ENCODE measurements around the gene RNF112.

The RNF112 gene

DNA sequence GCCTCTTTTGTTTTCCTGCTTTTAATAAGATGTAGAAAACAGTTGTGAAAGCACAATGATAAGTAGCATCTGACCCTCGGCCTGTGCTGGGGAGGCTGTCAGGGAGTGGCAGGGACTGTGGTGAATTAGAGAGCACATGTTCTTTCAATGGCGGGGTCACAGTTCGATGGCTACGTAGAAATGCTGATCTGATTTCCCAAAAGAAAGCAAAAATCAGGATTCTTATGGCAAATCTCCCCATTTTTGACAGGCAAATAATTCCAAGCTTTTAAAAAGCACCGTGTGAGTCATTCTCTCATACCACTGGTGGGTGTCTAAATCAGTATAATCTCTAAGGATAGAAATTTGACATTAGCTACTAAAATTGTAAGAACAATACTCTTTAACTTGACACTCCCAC is 36.9 kb upstream of the RNF112 start:
- no peak for DNase-seq (ENCODE audit: low spot score)

DNA sequence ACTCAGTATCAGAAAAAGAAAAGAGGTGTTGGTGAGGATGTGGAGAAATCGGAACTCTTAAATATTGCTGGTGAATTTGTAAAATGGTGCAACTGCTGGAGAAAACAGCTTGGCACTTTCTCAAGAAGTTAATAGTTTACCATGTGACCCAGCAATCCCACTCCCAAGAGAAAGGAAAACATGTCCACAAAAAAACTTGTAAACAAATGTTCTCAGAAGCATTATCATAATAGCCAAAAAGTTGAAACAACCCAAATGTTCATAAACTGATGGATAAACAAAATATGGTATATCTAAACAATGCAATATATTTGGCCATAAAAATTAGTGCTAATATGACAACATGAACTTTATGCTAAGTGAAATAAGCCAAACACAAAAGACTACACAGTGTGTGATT is 35.3 kb upstream of the RNF112 start:
- no peak for DNase-seq (ENCODE audit: low spot score)

DNA sequence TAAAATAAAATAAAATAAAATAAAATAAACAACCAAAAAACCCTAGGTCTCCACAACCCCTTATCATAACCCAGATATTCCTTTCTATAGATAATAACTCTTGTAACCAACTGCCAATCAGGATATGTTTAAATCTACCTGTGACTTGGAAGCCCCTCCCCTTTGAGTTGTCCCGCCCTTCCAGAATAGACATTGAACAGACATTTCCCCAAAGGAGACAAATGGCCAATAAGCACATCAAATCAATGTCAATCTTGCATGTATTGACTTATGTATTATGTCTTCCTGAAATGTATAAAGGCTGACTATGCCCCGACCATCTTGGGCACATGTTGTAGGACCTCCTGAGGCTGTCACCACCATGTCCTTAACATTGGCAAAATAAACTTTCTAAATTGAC is 34.2 kb upstream of the RNF112 start:
- DNase-seq (ENCODE audit: low spot score): no peak

DNA sequence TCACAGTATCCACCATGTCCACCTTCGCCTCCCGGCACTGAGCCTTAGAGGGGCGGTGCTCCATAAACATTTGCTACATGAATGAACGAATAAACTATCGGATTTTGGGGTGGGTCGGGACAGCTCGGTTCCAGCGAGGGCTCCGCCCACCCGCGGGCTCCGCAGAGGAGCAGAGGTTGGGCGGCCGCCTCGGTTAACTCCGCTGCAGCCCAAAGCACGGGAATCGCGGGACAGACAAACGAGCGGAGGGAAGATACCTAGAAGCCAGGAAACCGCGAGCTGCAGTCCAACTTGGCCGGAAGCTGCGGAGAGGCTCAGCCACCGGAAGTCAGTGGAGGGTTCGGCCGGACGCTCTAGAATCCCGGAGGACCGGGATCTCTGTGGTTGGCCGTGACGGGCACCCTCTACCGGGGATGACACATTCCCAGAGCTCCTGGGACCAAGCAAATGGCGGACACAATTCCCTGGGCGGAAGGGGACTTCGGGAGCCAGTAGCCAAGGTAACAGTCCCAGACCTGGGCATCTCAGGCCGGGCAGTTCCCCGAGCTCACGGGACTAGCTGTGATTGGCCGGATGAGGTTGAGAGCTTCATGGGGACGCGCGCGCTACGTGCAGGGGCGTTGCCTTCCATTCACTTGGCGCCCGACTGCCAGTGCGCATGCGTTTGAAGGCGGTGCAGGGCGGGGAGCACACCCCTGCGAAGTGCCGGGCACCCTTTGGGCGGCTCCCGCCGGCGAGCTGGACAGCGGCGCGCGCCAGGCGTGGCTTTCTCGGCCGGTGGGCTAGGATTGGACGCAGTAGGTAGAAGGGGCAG is 33.2 kb upstream of the RNF112 start:
- peak; percentile 99 for DNase-seq (ENCODE audit: low spot score)

DNA sequence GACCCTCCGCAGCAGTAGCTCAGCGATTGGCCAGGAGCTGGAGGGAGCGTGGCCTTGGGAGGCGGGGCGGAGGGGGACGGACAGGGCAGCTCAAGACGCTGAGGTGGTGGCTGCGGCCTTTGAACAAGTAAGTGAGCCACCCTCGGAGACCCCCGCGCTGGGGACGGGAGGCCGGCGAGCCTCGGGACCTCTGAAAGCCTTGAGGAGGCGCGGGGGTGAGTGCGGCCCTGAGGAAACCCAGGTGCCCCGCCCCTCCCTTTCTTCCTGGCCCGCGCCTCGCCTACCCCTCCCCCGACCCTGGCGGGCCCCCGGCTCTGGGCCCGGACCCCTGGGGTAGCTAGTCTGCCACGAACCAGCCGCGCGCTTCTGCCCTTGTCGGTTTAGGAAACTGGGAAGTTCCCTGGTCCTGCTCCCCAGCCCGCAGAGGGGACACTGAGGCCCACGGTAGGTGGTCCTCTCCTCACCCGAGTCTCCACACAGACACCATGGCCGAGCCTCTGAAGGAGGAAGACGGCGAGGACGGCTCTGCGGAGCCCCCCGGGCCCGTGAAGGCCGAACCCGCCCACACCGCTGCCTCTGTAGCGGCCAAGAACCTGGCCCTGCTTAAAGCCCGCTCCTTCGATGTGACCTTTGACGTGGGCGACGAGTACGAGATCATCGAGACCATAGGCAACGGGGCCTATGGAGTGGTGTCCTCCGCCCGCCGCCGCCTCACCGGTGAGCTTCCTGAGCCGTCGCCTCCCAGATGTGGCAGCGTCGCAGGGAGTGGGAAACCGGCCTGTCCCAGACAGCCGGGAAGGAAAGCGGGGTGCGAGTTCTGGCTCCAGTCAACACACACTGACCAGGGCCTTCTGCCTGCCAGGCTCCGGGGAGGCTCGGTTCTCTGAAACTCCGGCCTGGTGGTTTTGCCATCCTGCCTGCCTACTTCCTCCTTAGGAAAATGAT is 32.3 kb upstream of the RNF112 start, which contains the start of gene MAPK7:
Gene MAPK7, plus strand, starts transcription at position 83 of the 945 bp plus-strand sequence. Its CDS starts 403 bp downstream, at position 486.
- DNase-seq (ENCODE audit: low spot score): no peak

DNA sequence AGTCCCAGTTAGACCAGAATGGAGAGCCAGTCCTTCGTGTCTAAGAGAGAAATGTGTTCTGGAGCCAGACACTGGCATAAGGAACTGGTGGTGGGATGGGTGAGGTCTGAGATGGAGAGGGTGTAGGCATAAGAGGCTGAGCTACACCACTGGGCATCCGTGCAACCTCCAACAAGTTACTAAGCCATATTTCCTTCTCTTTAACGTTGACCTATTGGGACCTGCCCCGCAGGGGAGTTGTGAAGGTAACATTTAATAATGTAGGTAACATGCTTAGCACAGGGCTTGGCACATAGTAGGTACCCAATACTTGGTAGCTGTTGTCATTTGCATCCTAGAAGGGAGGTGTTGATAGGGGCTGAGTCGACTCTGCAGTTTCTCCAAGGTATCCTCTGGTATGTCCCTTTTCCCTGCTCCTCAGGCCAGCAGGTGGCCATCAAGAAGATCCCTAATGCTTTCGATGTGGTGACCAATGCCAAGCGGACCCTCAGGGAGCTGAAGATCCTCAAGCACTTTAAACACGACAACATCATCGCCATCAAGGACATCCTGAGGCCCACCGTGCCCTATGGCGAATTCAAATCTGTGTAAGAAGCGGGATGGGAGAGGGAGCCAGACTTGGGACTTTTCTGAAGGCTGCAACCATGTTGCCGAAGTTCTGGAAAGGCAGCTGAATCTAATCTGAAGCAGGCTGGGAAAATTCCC is 31.5 kb upstream of the RNF112 start:
- DNase-seq (ENCODE audit: low spot score): no peak

DNA sequence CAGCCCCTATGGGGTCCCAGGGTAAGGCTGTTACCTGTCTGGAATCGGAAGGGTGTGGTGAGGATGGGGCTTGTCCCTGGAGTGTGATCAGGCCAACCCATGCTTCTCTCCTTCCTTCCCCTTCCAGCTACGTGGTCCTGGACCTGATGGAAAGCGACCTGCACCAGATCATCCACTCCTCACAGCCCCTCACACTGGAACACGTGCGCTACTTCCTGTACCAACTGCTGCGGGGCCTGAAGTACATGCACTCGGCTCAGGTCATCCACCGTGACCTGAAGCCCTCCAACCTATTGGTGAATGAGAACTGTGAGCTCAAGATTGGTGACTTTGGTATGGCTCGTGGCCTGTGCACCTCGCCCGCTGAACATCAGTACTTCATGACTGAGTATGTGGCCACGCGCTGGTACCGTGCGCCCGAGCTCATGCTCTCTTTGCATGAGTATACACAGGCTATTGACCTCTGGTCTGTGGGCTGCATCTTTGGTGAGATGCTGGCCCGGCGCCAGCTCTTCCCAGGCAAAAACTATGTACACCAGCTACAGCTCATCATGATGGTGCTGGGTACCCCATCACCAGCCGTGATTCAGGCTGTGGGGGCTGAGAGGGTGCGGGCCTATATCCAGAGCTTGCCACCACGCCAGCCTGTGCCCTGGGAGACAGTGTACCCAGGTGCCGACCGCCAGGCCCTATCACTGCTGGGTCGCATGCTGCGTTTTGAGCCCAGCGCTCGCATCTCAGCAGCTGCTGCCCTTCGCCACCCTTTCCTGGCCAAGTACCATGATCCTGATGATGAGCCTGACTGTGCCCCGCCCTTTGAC is 30.3 kb upstream of the RNF112 start:
- DNase-seq (ENCODE audit: low spot score): no peak

DNA sequence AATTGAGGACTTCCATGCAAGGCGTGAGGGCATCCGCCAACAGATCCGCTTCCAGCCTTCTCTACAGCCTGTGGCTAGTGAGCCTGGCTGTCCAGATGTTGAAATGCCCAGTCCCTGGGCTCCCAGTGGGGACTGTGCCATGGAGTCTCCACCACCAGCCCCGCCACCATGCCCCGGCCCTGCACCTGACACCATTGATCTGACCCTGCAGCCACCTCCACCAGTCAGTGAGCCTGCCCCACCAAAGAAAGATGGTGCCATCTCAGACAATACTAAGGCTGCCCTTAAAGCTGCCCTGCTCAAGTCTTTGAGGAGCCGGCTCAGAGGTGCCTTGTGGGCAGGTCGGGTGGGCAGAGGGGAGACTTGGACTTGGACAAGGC is 29.7 kb upstream of the RNF112 start:
- no peak for DNase-seq (ENCODE audit: low spot score)

DNA sequence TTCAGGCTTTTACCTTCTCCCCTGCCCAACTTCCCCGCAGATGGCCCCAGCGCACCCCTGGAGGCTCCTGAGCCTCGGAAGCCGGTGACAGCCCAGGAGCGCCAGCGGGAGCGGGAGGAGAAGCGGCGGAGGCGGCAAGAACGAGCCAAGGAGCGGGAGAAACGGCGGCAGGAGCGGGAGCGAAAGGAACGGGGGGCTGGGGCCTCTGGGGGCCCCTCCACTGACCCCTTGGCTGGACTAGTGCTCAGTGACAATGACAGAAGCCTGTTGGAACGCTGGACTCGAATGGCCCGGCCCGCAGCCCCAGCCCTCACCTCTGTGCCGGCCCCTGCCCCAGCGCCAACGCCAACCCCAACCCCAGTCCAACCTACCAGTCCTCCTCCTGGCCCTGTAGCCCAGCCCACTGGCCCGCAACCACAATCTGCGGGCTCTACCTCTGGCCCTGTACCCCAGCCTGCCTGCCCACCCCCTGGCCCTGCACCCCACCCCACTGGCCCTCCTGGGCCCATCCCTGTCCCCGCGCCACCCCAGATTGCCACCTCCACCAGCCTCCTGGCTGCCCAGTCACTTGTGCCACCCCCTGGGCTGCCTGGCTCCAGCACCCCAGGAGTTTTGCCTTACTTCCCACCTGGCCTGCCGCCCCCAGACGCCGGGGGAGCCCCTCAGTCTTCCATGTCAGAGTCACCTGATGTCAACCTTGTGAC is 29.1 kb upstream of the RNF112 start:
- DNase-seq (ENCODE audit: low spot score): no peak

DNA sequence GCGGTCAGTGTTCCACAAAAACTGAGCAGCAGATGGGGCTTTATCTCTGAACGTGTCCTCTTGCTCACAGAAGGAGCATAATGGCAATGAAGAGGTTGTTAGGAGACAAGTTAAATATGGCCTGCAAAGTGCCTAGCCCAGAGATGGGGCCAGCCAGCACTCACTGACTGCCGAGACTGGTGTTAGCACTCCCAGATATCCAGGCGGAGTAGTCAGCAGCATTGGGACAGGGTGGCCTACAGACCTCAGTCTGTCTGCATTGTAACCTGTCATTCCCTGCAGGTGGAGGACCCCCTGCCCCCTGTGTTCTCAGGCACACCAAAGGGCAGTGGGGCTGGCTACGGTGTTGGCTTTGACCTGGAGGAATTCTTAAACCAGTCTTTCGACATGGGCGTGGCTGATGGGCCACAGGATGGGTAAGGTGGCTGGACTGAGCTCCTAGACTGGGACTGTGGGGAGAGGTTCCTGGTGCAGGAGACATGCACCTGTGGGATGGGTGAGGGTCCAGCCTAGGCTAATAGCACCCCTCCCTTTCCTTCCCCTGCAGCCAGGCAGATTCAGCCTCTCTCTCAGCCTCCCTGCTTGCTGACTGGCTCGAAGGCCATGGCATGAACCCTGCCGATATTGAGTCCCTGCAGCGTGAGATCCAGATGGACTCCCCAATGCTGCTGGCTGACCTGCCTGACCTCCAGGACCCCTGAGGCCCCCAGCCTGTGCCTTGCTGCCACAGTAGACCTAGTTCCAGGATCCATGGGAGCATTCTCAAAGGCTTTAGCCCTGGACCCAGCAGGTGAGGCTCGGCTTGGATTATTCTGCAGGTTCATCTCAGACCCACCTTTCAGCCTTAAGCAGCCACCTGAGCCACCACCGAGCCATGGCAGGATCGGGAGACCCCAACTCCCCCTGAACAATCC is 28.2 kb upstream of the RNF112 start:
- no peak for DNase-seq (ENCODE audit: low spot score)

DNA sequence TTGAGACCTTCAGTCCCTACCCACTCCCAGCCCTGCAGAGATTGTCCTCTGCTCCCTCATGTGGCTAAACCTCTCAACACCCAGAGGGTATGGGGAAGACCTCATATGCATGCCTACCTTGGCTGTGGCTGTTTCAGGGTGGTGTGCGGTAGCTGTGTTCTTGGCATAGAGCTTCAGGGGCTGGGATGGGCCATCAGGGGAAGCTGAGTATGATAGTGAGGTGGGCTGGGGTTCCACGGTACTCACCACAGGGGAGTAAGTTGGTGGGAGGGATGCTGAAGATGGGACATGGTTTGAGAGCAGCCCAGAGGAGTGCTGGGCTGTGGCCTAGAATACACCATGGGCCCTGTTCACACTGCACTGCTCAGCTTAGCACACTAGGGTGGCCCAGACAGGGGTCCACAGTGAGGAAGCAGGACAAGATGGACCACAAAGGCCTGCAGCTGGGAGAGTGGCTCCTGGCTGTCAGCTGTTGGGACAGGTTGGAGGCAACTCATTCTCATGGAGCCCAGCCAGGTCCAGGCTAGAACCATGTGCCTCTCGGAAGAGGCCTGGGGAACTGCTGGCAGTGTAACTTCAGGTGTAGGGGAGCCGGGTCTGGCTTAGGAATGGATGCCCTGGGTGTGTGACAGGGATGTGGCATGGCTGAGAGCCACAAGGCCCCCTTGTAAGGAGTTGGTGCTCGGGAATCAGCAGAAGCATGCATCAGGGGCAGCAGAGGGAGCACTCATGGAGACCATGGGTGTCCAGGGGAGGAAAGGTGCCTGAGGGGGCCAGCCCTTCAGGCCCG is 27.2 kb upstream of the RNF112 start:
- DNase-seq (ENCODE audit: low spot score): peak; percentile 29

DNA sequence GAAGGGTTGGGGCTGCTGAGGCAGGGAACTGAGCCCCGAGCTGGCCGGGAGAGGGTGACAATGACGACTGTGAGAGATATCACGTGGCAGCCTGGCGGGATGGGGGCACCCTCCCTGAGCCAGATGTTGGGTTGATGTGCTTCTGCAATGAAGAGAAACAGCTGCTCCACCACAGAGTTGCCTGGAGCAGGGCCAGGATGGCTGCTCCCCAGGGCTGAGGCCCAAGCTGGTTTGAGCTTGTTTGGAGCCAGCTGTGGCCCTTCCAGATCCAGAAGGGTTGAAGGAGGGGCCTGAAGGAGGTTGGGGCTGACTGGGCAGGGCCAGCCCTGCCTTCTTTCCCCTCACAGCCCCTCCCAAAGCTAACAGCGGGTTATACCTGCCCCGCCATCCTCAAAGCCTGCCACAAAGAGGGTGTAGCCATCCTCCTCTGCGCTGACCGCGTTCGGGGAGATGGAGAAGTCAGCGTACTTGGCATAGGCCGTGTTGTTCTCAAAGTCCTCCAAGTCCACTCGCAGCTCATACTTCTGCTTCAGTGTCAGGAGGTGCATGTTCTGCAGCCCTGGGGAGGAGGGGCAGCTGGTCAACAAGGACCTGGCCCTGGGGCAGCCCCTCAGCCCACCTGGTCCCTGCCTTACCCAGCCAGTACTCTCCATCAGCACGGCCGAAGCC is 26.2 kb upstream of the RNF112 start:
- DNase-seq (ENCODE audit: low spot score): peak; percentile 77

DNA sequence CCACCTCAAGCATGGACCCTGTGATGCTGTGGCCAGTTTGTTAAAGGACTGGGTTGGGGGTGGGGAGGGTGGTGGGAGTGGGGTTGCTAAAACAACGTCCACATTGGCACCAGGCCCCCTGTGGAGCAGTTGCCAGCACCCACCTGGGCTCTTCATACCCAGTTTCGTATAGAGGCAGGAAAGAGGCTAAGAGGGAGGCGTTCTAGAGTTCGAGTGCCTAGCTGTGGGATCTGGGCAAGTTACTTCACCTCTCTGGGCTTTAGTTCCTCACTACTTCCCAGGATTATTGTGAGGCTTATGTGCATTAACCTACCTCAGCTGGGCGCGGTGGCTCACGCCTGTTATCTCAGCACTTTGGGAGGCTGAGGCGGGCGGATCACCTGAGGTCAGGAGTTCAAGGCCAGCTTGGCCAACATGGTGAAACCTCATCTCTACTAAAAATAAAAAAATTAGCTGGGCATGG is 25.5 kb upstream of the RNF112 start:
- DNase-seq (ENCODE audit: low spot score): no peak

DNA sequence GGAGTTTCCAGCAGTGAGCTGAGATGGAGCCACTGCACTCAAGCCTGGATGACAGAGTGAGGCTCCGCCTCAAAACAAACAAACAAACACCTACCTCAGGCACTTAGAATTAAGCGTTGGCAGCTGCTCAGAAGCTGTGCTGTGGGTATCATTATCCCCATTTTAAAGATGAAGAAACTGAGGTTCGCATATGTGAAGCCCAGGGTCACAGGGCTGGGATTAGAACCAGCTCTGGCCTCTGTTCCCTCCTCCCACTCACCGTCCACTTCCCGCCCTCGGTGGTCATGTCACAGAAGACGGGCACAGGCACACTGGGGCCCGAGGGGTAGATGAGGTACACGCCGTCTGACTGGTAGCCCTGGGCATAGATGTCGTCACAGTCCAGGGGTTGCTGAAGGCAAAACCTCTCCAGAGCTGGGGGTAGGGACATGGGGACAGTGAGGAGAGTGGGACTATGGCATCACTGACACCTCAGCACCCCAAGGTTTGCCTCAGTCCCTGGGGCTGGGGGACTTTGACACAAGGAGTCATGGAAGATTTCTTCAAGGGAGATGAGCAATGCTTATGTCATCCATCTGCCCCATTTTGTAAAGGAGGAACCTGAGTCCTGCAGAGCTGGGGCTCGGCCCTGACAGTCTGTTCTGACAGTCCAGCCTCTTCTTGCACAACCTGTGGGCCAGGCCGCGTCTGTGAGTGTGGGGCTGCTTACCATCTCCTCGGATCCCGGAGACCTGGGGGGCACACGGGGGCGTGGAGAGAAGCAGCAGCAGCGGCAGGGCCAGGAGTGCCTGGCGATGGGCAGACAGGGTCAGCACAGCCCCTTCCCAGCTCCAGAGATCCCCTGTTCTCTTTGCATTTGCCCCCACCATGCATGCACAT is 24.7 kb upstream of the RNF112 start:
- DNase-seq (ENCODE audit: low spot score): peak; percentile 83

DNA sequence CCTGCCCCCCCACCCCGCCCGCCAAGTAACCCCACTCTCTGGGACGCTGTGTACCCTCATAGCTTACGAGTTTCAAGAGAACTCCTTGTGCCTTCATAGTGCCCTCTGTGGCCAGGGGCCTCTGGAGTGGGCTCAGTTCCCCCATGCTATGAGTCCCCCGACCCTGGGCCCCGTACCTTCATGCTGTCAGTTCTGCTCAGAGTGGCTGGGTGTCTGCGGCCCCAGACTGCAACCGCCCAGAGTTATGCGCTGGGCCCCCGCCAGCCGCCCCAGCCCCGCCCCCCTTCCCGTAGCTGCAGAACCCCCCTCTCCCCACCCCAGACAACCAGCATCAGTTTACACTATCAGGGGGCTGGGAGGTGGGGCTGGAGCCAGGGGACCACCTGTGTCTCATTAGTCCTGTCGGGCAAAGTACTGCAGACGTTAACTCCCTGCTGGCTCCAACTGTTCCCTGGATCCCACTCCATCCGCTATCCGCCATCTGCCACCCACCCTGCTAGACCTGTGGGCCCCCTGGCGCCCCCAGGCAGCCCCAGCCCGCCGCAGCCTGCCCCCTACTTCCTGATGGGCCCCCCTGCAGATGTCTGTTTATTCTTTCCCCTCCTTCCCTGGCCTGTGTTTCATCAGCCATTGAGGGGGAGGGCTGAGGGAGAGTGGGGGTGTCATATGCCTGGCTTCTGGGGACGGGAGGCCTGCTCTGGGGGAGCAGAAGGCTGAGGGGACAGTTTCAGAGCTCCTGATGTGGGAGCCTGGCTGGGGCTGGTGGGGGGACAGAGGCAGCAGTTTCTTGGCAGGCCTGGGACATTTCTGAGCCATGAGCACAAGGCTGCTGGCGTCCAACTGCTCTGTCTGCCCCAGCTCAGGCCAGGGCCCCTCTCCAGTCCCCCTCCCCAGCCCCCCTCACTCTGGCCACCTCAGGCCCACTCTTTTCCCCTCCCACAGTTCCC is 23.8 kb upstream of the RNF112 start, which contains the start of gene MFAP4:
Gene MFAP4, minus strand, starts transcription at position 217 of the 947 bp plus-strand sequence. Its CDS starts 35 bp downstream, at position 182.
- peak; percentile 86 for DNase-seq (ENCODE audit: low spot score)
